GM12878 (cell line): ENCODE data around the gene OR11H7. TPM values are rescaled to one million over a fixed set of nuclear protein-coding genes. Genes with fewer than 3 reads are reported as not detected.

Experiments used
- ATAC-seq: fragments of 200-7000 bp; cut with Tn5 transposase; 3 replicates; pipeline ENCODE4 v1.9.1; 2020; ENCODE audit warnings: mild to moderate bottlenecking, moderate library complexity
- BruUV-seq: library from RNA; stranded (reverse); fragments of 400-500 nt; replicated peaks from 2 replicates; lab custom pipeline; 2021; lab: Mats Ljungman, UMichigan
- CTCF ChIA-PET: fragments of 300-600 bp; sonication (Branson Sonifier 250); formaldehyde crosslinking; extraction: SDS; loops from one replicate; lab custom pipeline; 2021; ENCODE audit warnings: inconsistent platforms; lab: Yijun Ruan, JAX
- POLR2A ChIA-PET: fragments of 350-600 bp; formaldehyde crosslinking; extraction: SDS; loops from one replicate; lab custom pipeline; 2021; ENCODE audit warnings: inconsistent platforms; lab: Charles Lee
- RAD21 ChIA-PET: fragments of 300-600 bp; sonication (Branson Sonifier 250); formaldehyde crosslinking; loops from one replicate; lab custom pipeline; 2023; ENCODE audit warnings: antibody characterized with exemption; ENCODE audit not compliant: unreplicated experiment; lab: Charles Lee
- SMC1A ChIA-PET: fragments of 300-600 bp; sonication (Branson Sonifier 250); formaldehyde crosslinking; loops from one replicate; lab custom pipeline; 2023; ENCODE audit not compliant: unreplicated experiment, uncharacterized antibody; lab: Charles Lee
- DNase-seq: peaks from one replicate; pipeline ENCODE4 v3.0.0-alpha.2; 2011; ENCODE audit warnings: low read depth, low spot score
- FAIRE-seq: peaks from 3 replicates; lab custom pipeline; 2011; peaks lifted over from hg19 to GRCh38; lab: Jason Lieb, UNC
- H2AFZ ChIP-seq: 2 replicates; pipeline ENCODE4 v1.6.0; 2011; ENCODE audit warnings: low read depth, low read length, control low read depth; ENCODE audit not compliant: control insufficient read depth
- H3K27ac ChIP-seq: 2 replicates; pipeline ENCODE4 v1.5.1; 2011; ENCODE audit warnings: control low read depth; ENCODE audit not compliant: control insufficient read depth, insufficient read depth
- H3K27me3 ChIP-seq, 2 experiments: replicated peaks in 1 of 2; 2 replicates each; pipeline versions ENCODE4 v1.6.0 to v1.6.1; 2011; ENCODE audit warnings: low read length in 1 of 2; ENCODE audit not compliant: control insufficient read depth in 2 of 2, insufficient read depth in 2 of 2
- H3K36me3 ChIP-seq, 2 experiments: 2 replicates each; pipeline ENCODE4 v1.5.1; 2011; ENCODE audit warnings: low read length in 1 of 2; ENCODE audit not compliant: control insufficient read depth in 2 of 2, insufficient read depth in 2 of 2
- H3K4me1 ChIP-seq: 2 replicates; pipeline ENCODE4 v1.6.1; 2011; ENCODE audit warnings: mild to moderate bottlenecking, low read length, moderate library complexity, mixed read lengths; ENCODE audit not compliant: control insufficient read depth, insufficient read depth
- H3K4me2 ChIP-seq: 2 replicates; pipeline ENCODE4 v1.6.0; 2011; ENCODE audit warnings: control low read depth; ENCODE audit not compliant: control insufficient read depth, insufficient read depth
- H3K4me3 ChIP-seq: fragments of 200-600 bp; sonication (generic); 2 replicates; pipeline ENCODE4 v1.5.1; 2016
- H3K79me2 ChIP-seq: 2 replicates; pipeline ENCODE4 v1.6.0; 2011; ENCODE audit warnings: low read length; ENCODE audit not compliant: control insufficient read depth, insufficient read depth
- H3K9ac ChIP-seq: 2 replicates; pipeline ENCODE4 v1.8.0; 2011; ENCODE audit warnings: low read length, control low read depth, mixed read lengths; ENCODE audit not compliant: control insufficient read depth, insufficient read depth
- H3K9me3 ChIP-seq: replicated peaks from 3 replicates; pipeline ENCODE4 v1.5.1; 2011; ENCODE audit warnings: mild to moderate bottlenecking, low read length; ENCODE audit not compliant: control insufficient read depth, insufficient read depth
- H4K20me1 ChIP-seq: 2 replicates; pipeline ENCODE4 v1.6.0; 2011; ENCODE audit not compliant: control insufficient read depth, insufficient read depth
- CUX1 ChIP-seq: IDR thresholded peaks from 2 replicates; pipeline ENCODE4 v1.6.1; 2012; ENCODE audit warnings: improper control_type of control experiment, low read depth, low read length; ENCODE audit not compliant: insufficient replicate concordance
- EED ChIP-seq: sonication (generic); IDR thresholded peaks from 2 replicates; pipeline ENCODE4 v1.6.1; 2016; ENCODE audit warnings: antibody characterized with exemption, low read depth
- EGR1 ChIP-seq, 2 experiments: IDR thresholded peaks; 1 replicate in 1 of 2; 2 replicates in 1 of 2; pipeline ENCODE4 v1.6.1; 2011 to 2012; ENCODE audit warnings: low read depth in 2 of 2, low read length in 2 of 2, borderline replicate concordance in 1 of 2, mild to moderate bottlenecking in 1 of 2, moderate library complexity in 1 of 2
- HDGF ChIP-seq: fragments of 450-650 bp; IDR thresholded peaks from 2 replicates; pipeline ENCODE4 v1.6.1; 2016; ENCODE audit warnings: antibody characterized with exemption
- IKZF1 ChIP-seq: fragments of 450-650 bp; conservative IDR thresholded peaks from 2 replicates; pipeline ENCODE4 v1.6.1; 2017; ENCODE audit warnings: antibody characterized with exemption, mild to moderate bottlenecking
- KAT2A ChIP-seq: conservative IDR thresholded peaks from 2 replicates; pipeline ENCODE4 v1.6.1; 2011; ENCODE audit warnings: low read depth, low read length; ENCODE audit not compliant: control insufficient read depth
- MXI1 ChIP-seq: fragments of 150-350 bp; IDR thresholded peaks from 2 replicates; pipeline ENCODE4 v1.6.1; 2011; ENCODE audit warnings: low read depth, mild to moderate bottlenecking, inconsistent platforms, low read length, improper control_type of control experiment
- NFIC ChIP-seq: IDR thresholded peaks from 2 replicates; pipeline ENCODE4 v1.6.1; 2012; ENCODE audit warnings: low read depth, mild to moderate bottlenecking, inconsistent platforms, low read length, moderate library complexity
- NFXL1 ChIP-seq: fragments of 450-650 bp; IDR thresholded peaks from 2 replicates; pipeline ENCODE4 v1.6.1; 2017; ENCODE audit warnings: antibody characterized with exemption, mild to moderate bottlenecking, borderline replicate concordance
- POLR2A ChIP-seq: IDR thresholded peaks from 2 replicates; pipeline ENCODE4 v1.6.1; 2011; ENCODE audit warnings: low read depth, mild to moderate bottlenecking, low read length
- SMAD1 ChIP-seq: fragments of 450-650 bp; IDR thresholded peaks from 2 replicates; pipeline ENCODE4 v1.6.1; 2018; ENCODE audit warnings: mild to moderate bottlenecking, low read depth; ENCODE audit not compliant: partially characterized antibody
- SUPT20H ChIP-seq: IDR thresholded peaks from 2 replicates; pipeline ENCODE4 v1.6.1; 2011; ENCODE audit warnings: low read depth, mild to moderate bottlenecking, low read length, moderate library complexity, borderline replicate concordance; ENCODE audit not compliant: control insufficient read depth
- TCF12 ChIP-seq: IDR thresholded peaks from 2 replicates; pipeline ENCODE4 v1.6.1; 2011; ENCODE audit warnings: low read depth, mild to moderate bottlenecking, low read length
- WGBS: methylation state at CpG from one replicate; pipeline ENCODE4 v1.1.6; 2016; ENCODE audit warnings: low lambda C conversion rate; ENCODE audit not compliant: insufficient replicate concordance, insufficient coverage; ENCODE audit errors: missing lambda C conversion rate; 5-methylcytosine and 5-hydroxymethylcytosine counted together
- in situ Hi-C: fragments of 300-500 bp; cut with MboI; formaldehyde crosslinking; loops from 9 replicates; pipeline ENCODE4 v1.14.3; 2018; ENCODE audit warnings: mixed read lengths
- intact Hi-C: fragments of 100-400 bp; cut with micrococcal nuclease; formaldehyde crosslinking; loops from one replicate; pipeline ENCODE4 v1.14.2; 2022; ENCODE audit not compliant: unreplicated experiment
- polyA plus RNA-seq, 11 experiments: library from polyadenylated mRNA; depleted of rRNA in 4 of 11; unstranded in 6 of 11; stranded (reverse) in 5 of 11; fragments of >200 nt; fragmentation: Nextera tagmentation in 4 of 11; fragmentation: Illumina TruSeq in 1 of 11; extraction: Ambion mirVana in 4 of 11; extraction: Trizol in 1 of 11; gene quantifications; 1 replicate in 1 of 11; 2 replicates in 10 of 11; pipeline versions ENCODE4 v1.2.1 to v1.2.3, GENCODE V29; 2011 to 2016; ENCODE audit warnings: inconsistent platforms in 2 of 11, missing spikeins in 2 of 11, low read depth in 1 of 11
- total RNA-seq, 4 experiments: library from RNA; depleted of rRNA in 3 of 4; stranded (reverse); fragments of >200 nt in 3 of 4; fragmentation: Illumina TruSeq in 1 of 4; extraction: Trizol in 1 of 4; gene quantifications; 2 replicates each; pipeline versions ENCODE4 v1.2.1 to v1.2.3, GENCODE V29; 2013 to 2021
- TF ChIP-seq, protein P1 (sequence below): IDR thresholded peaks from 2 replicates; pipeline ENCODE4 v1.6.1; 2011; ENCODE audit warnings: mild to moderate bottlenecking, low read depth, low read length, moderate library complexity; ENCODE audit not compliant: insufficient replicate concordance

Gene OR11H7
- total and polyA plus RNA-seq, 10 of the 15 experiments (the other 5 are each of a cell fraction or from before 2014, with no cell fraction given), result 0.10 TPM; not detected in 9

GRCh38 chr14:20204721-20205120 is 24.1 kb upstream of the OR11H7 start:
- DNase-seq (no peak), ATAC-seq (no peak), FAIRE-seq (no peak)
- no peak overlapping the region for H3K4me2 ChIP-seq
- ChIA-PET SMC1A (no interaction called here), POLR2A (no interaction called here), RAD21 (no interaction called here), CTCF (no interaction called here)
- no peak overlapping the region for H3K27ac ChIP-seq
- H3K9me3 ChIP-seq, result no peaks in the 10 kb centered on the region
- intact Hi-C loops (no loop called here), in situ Hi-C loops (loop anchor here (5.0 kb wide), 1 partner anchor 38 kb away; no protein-coding TSS in a partner anchor)
- WGBS, result 33% methylated on average over 3 of the region's 3 CpGs
- H4K20me1 ChIP-seq, result no peaks in the 10 kb centered on the region
- H3K27me3 ChIP-seq, result no peaks in the 10 kb centered on the region
- H3K9ac ChIP-seq, result no peak overlapping the region
- no peaks in the 10 kb centered on the region for H3K36me3 ChIP-seq
- H3K79me2 ChIP-seq, result no peaks in the 10 kb centered on the region
- no TSS peak for BruUV-seq
- H2AFZ ChIP-seq, result no peak overlapping the region
- TF ChIP-seq EGR1 (IDR thresholded peaks at IDR 0.05; ENCODE audit: borderline replicate concordance in 1 of 2, low read depth in 2 of 2, low read length in 2 of 2), result no peak
- TF ChIP-seq TCF12, result no peak
- TF ChIP-seq EED, result no peak
- no peak for TF ChIP-seq IKZF1
- no peak for TF ChIP-seq POLR2A
- TF ChIP-seq CUX1, result no peak
- TF ChIP-seq NFXL1, result no peak
- TF ChIP-seq, protein P1, sequence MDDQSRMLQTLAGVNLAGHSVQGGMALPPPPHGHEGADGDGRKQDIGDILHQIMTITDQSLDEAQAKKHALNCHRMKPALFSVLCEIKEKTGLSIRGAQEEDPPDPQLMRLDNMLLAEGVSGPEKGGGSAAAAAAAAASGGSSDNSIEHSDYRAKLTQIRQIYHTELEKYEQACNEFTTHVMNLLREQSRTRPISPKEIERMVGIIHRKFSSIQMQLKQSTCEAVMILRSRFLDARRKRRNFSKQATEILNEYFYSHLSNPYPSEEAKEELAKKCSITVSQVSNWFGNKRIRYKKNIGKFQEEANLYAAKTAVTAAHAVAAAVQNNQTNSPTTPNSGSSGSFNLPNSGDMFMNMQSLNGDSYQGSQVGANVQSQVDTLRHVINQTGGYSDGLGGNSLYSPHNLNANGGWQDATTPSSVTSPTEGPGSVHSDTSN, result no peak
- no peak for TF ChIP-seq HDGF
- TF ChIP-seq SMAD1, result no peak
- no peak for TF ChIP-seq KAT2A
- TF ChIP-seq NFIC, result no peak
- no peak for TF ChIP-seq MXI1
- no peak for TF ChIP-seq SUPT20H
- no peaks in the 10 kb centered on the region for H3K4me1 ChIP-seq
- no peak overlapping the region for H3K4me3 ChIP-seq
